GM23248 (cell line): ENCODE data around the gene FRS2. TPM values are rescaled to one million over a fixed set of nuclear protein-coding genes. Genes with fewer than 3 reads are reported as not detected.

ENCODE experiments used
- DNase-seq: peaks from one replicate; pipeline ENCODE4 v3.0.0-alpha.2; 2015
- H2AFZ ChIP-seq: fragments of 200-600 bp; sonication (generic); 2 replicates; pipeline ENCODE4 v1.6.1; 2016; ENCODE audit warnings: antibody characterized with exemption
- H3F3A ChIP-seq: fragments of 200-600 bp; sonication (generic); 2 replicates; pipeline ENCODE4 v1.6.1; 2016; ENCODE audit warnings: mild to moderate bottlenecking, antibody characterized with exemption, mixed run types; ENCODE audit not compliant: insufficient read depth
- H3K27ac ChIP-seq: fragments of 200-600 bp; sonication (generic); 2 replicates; pipeline ENCODE4 v1.5.1; 2016; ENCODE audit warnings: mild to moderate bottlenecking
- H3K27me3 ChIP-seq: fragments of 200-600 bp; sonication (generic); replicated peaks from 2 replicates; pipeline ENCODE4 v1.6.1; 2016; ENCODE audit warnings: mild to moderate bottlenecking; ENCODE audit not compliant: insufficient read depth
- H3K36me3 ChIP-seq: fragments of 200-600 bp; sonication (generic); 2 replicates; pipeline ENCODE4 v1.6.1; 2016; ENCODE audit warnings: low read depth, mild to moderate bottlenecking
- H3K4me1 ChIP-seq: fragments of 200-600 bp; sonication (generic); 2 replicates; pipeline ENCODE4 v1.6.1; 2016; ENCODE audit warnings: mild to moderate bottlenecking; ENCODE audit not compliant: insufficient read depth
- H3K4me2 ChIP-seq: fragments of 200-600 bp; sonication (generic); one replicate; pipeline ENCODE4 v1.6.1; 2016; ENCODE audit warnings: mild to moderate bottlenecking; ENCODE audit not compliant: unreplicated experiment
- H3K4me3 ChIP-seq: fragments of 200-600 bp; sonication (generic); 2 replicates; pipeline ENCODE4 v1.5.1; 2016; ENCODE audit warnings: mild to moderate bottlenecking
- H3K79me2 ChIP-seq: fragments of 200-600 bp; sonication (generic); 2 replicates; pipeline ENCODE4 v1.6.1; 2016; ENCODE audit warnings: mild to moderate bottlenecking; ENCODE audit not compliant: insufficient read depth
- H3K9ac ChIP-seq: fragments of 200-600 bp; sonication (generic); 2 replicates; pipeline ENCODE4 v1.6.1; 2016; ENCODE audit warnings: mild to moderate bottlenecking
- H3K9me2 ChIP-seq: fragments of 200-600 bp; sonication (generic); 2 replicates; pipeline ENCODE4 v1.6.1; 2016; ENCODE audit warnings: mixed run types, mild to moderate bottlenecking, moderate library complexity; ENCODE audit not compliant: insufficient read depth
- H3K9me3 ChIP-seq: fragments of 200-600 bp; sonication (generic); one replicate; pipeline ENCODE4 v1.6.1; 2017; ENCODE audit warnings: low read depth
- H4K20me1 ChIP-seq: fragments of 200-600 bp; sonication (generic); 2 replicates; pipeline ENCODE4 v1.6.0; 2016; ENCODE audit not compliant: insufficient read depth
- EZH2 ChIP-seq: fragments of 200-600 bp; sonication (generic); IDR thresholded peaks from 2 replicates; pipeline ENCODE4 v1.6.1; 2018; ENCODE audit warnings: antibody characterized with exemption, mild to moderate bottlenecking; ENCODE audit not compliant: insufficient read depth, poor library complexity, severe bottlenecking
- EZH2phosphoT487 ChIP-seq: fragments of 200-600 bp; sonication (generic); IDR thresholded peaks from 2 replicates; pipeline ENCODE4 v1.6.1; 2018; ENCODE audit warnings: antibody characterized with exemption, moderate library complexity, mild to moderate bottlenecking, low read depth; ENCODE audit not compliant: insufficient read depth
- WGBS, 2 experiments: methylation state at CpG; one replicate each; pipeline ENCODE4 v1.1.6; 2015 to 2017; ENCODE audit warnings: low lambda C conversion rate in 2 of 2, low coverage in 1 of 2; ENCODE audit errors: missing lambda C conversion rate in 2 of 2; 5-methylcytosine and 5-hydroxymethylcytosine counted together
- in situ Hi-C: fragments of 300-500 bp; cut with MboI; formaldehyde crosslinking; loops from 2 replicates; pipeline ENCODE4 v1.15.0; 2020
- polyA plus RNA-seq: library from polyadenylated mRNA; unstranded; fragments of >200 nt; fragmentation: Nextera tagmentation; extraction: Ambion mirVana; gene quantifications from 2 replicates; pipeline ENCODE4 v1.2.1, GENCODE V29; 2016
- total RNA-seq: library from RNA; depleted of rRNA; stranded (reverse); fragments of >200 nt; shearing (Covaris generic); gene quantifications from 2 replicates; pipeline ENCODE4 v1.2.3, GENCODE V29; 2014

Gene FRS2
- total and polyA plus RNA-seq, 2 experiments from 2014 or later, result 25.5 to 41.2 TPM

DNA sequence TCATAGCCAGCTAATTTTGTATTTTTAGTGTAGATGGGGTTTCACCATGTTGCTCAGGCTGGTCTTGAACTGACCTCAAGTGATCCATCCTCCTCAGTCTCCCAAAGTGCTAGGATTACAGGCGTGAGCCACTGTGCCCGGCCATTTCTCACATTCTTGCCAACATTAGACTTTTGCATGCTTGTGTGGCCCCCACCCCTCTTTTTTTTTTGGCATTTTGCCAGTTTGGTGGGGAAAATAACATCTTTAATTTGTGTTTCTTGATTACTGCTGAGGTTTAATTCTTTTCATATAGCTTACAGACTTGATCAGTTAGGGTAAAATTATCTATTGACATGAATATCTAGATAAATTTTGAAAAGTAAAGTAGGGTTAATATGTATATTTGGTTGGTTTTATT lies 118.9 kb downstream of the FRS2 start:
- Histone ChIP-seq H3K27me3 (no peaks in the 10 kb centered on the region), H3K4me2 (no peak overlapping the region), H3K27ac (no peak overlapping the region), H3F3A (peaks cover 11% of the 10 kb centered on the region; the same call in 1 of the 2 replicates), H3K4me3 (no peak overlapping the region), H3K4me1 (peaks cover 17% of the 10 kb centered on the region), H2AFZ (no peak overlapping the region), H3K9me3 (no peaks in the 10 kb centered on the region), H3K9me2 (no peaks in the 10 kb centered on the region), H4K20me1 (no peaks in the 10 kb centered on the region), H3K36me3 (peaks cover 75% of the 10 kb centered on the region), H3K9ac (no peak overlapping the region), H3K79me2 (peaks cover 82% of the 10 kb centered on the region)
- no peak for TF ChIP-seq EZH2
- TF ChIP-seq EZH2phosphoT487, result no peak
- WGBS, 2 experiments, result 97% methylated on average over 2 of the region's 2 CpGs
- in situ Hi-C loops, result no loop called here
- DNase-seq, result no peak

DNA sequence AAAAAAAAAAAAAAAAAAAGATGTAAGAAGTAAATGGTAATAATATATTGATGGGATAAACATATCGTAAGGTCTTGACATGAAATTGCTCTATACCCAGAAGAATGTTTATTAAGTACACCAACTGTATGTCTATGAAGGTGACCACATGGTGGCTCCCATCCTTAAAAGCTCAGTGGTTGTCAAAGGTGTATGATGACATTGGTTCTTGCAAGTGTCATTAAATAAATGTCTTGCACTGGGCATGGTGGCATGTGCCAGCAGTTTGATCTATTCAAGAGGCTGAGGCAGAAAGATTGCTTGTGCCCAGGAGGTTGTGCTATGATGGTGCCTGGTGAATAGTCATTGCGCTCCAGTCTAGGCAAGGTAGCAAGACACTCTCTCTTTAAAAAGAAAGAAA lies 125.5 kb downstream of the FRS2 start:
- Histone ChIP-seq H3K9me2 (no peaks in the 10 kb centered on the region), H2AFZ (no peak overlapping the region), H3K4me1 (no peaks in the 10 kb centered on the region), H3F3A (peaks cover 30% of the 10 kb centered on the region; the same call in 1 of the 2 replicates), H3K36me3 (peaks cover 96% of the 10 kb centered on the region), H3K9me3 (no peaks in the 10 kb centered on the region), H3K4me3 (no peak overlapping the region), H3K79me2 (peaks cover 28% of the 10 kb centered on the region), H3K27ac (no peak overlapping the region), H3K27me3 (no peaks in the 10 kb centered on the region), H4K20me1 (no peaks in the 10 kb centered on the region), H3K9ac (no peak overlapping the region), H3K4me2 (no peak overlapping the region)
- 98 to 100% methylated on average over 2 of the region's 2 CpGs for WGBS, 2 experiments
- TF ChIP-seq EZH2phosphoT487, result no peak
- TF ChIP-seq EZH2, result no peak
- DNase-seq, result no peak
- in situ Hi-C loops, result no loop called here

DNA sequence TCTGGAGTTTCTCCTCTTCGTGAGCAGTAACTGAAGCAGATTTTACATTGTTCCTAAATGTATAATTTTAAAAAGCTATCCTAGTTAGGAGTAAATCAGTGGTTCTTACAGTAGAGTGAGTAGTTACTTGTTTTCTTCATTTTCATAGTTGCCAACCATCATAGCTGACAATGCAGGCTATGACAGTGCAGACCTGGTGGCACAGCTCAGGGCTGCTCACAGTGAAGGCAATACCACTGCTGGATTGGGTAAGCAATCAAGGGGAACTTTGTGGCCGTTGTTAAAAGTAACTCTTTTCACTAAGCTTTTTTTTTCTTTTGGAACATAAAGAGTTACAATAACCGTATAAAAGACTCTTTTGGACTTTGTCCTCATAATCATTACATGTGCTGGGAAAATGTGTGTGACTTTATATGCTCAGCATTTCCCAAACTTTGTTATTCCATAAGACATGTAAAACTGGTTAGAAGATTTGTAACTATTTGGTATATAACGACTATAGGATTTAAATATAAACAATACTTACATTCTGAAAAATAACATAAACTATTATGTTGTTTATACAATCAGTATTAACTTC lies 128.1 kb downstream of the FRS2 start:
- no peaks in the 10 kb centered on the region for H4K20me1 ChIP-seq
- H3F3A ChIP-seq, result peaks cover 43% of the 10 kb centered on the region
- H3K4me3 ChIP-seq, result no peak overlapping the region
- H3K27ac ChIP-seq, result no peak overlapping the region
- no peak overlapping the region for H3K9ac ChIP-seq
- WGBS, 2 experiments, result 75% methylated on average over 4 of the region's 4 CpGs
- TF ChIP-seq EZH2phosphoT487 (no peak), EZH2 (no peak)
- H3K27me3 ChIP-seq, result no peaks in the 10 kb centered on the region
- H2AFZ ChIP-seq, result no peak overlapping the region
- no peaks in the 10 kb centered on the region for H3K9me3 ChIP-seq
- H3K36me3 ChIP-seq, result peaks cover 96% of the 10 kb centered on the region
- H3K4me2 ChIP-seq, result no peak overlapping the region
- in situ Hi-C loops, result no loop called here
- H3K79me2 ChIP-seq, result peaks cover 6% of the 10 kb centered on the region; the same call in 1 of the 2 replicates
- no peaks in the 10 kb centered on the region for H3K4me1 ChIP-seq
- no peak for DNase-seq
- no peaks in the 10 kb centered on the region for H3K9me2 ChIP-seq

DNA sequence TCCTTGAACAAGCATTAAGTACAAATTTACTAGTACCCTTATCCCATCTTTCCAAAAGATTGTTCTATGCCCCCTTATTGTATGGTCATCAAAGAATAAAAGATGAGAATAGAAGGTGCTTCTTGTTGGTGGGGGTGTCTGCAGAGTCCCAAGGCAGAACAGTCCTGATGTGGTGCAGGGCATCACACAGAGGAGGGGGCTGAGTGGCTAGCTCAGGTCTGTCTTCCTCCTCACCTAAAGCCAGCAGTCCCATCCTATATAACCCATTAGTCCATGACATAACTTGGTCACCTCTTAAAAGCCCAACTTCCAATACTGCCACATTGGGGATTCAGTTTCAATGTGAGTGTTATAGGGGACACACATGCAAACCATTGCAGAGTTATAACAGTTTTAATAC lies 130.6 kb downstream of the FRS2 start:
- Histone ChIP-seq H3K4me1 (no peaks in the 10 kb centered on the region), H3K27me3 (no peaks in the 10 kb centered on the region), H4K20me1 (no peaks in the 10 kb centered on the region), H3K4me2 (no peak overlapping the region), H3K4me3 (no peak overlapping the region), H3K36me3 (peaks cover 76% of the 10 kb centered on the region), H3K79me2 (no peaks in the 10 kb centered on the region), H3F3A (peaks cover 40% of the 10 kb centered on the region), H3K9me2 (no peaks in the 10 kb centered on the region), H3K9ac (no peak overlapping the region), H3K9me3 (no peaks in the 10 kb centered on the region), H3K27ac (no peak overlapping the region), H2AFZ (no peak overlapping the region)
- TF ChIP-seq EZH2 (no peak), EZH2phosphoT487 (no peak)
- DNase-seq, result no peak
- in situ Hi-C loops, result no loop called here
